ENCODE results near the gene P2RY4. TPM values are rescaled to one million over a fixed set of nuclear protein-coding genes. Genes with fewer than 3 reads are reported as not detected.

P2RY4 gene
- total RNA-seq = under 0.01 TPM in 1 of 2 replicates, not detected in the other

DNA sequence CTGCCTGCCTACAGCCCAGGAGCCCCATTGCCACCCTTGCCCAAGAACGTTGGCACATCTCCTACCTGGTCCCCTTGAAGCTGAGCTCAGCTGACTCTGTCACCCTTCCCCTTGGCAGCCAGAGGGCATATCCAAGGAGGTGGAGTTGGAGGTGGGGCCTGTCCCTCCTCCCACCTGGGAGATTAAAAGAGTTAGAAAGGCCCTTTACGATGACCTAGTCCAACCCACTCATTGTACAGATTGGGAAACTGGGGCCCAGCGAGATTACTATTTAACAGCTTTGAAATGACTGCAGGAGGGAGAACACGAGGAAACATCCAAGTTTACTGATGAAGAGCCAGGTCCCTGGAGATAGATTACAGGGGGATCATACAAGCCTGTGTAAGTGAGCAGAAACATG, at the start of gene P2RY4:
Gene P2RY4 (minus strand): TSS at position 101 of the 400 bp plus-strand sequence. CDS start 580 bp downstream, outside the sequence.

DNA sequence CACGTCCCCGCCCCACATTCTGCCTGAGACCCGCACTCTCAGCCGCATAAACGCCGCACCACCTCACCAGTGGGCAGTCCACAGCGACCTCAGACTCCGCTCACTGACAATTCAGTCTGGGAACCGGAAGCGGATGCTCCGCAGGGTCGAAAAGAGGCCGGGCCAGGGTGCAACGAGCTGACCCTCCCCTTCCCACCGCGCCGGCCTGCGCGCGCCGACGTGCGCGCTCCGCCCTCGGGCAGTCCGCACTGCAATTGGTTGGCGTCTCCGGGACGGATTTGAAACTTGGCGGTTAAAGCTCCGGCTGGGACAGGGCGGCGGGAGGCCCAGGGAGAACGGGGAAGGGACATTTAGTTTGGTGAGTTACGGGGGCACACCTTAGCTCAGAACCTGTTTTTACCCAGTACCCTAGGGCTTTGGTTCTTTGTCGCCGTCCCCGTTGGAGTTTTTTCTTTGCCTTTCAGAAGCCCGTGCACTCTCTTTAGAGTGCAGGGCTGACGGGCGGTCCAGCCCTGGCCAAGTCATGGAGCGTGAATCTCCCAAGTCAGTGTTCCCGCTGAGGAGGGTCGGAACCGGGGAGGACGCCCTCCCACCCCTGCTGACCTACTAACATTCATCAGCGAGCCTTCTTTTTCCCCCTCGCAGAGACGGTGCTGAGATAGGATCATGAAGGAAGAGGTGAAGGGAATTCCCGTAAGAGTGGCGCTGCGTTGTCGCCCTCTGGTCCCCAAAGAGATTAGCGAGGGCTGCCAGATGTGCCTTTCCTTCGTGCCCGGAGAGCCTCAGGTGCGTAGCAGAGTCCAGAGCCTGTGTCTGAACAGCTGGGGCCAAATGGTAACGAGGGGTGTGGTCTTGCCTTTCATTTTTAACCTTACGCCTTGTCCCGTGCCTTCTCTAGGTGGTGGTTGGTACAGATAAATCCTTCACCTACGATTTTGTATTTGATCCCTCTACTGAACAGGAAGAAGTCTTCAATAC, 30.1 kb upstream of the P2RY4 start, which contains the start of the genes KIF4A and PDZD11:
Gene KIF4A (plus strand): TSS at position 312 of the 978 bp plus-strand sequence. CDS start 355 bp downstream, at position 667.
Gene PDZD11 (minus strand): TSS at position 135 of the 978 bp plus-strand sequence. CDS start 586 bp downstream, outside the sequence.

DNA sequence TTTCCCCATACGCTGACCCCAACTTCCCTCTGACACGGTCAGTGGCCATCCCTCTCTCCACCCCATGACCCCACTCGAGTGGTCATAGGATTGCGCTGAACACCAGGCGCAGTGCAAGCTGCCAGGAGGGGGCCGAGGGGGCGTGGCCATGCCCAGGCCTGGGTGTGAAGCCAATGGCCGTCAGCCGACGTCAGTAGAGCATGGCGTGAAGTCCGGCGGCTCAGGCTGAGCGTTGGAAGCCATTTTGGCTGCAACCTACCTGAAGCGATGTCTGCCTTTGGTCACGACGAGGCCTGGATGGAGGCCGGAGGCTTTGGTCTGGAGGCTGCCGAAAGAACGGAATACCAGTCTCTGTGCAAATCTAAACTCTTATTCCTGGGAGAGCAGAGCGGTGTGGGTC, 21.9 kb upstream of the P2RY4 start, which contains the start of gene RAB41:
Gene RAB41 (plus strand): TSS at position 222 of the 400 bp plus-strand sequence. CDS start 46 bp downstream, at position 268.

DNA sequence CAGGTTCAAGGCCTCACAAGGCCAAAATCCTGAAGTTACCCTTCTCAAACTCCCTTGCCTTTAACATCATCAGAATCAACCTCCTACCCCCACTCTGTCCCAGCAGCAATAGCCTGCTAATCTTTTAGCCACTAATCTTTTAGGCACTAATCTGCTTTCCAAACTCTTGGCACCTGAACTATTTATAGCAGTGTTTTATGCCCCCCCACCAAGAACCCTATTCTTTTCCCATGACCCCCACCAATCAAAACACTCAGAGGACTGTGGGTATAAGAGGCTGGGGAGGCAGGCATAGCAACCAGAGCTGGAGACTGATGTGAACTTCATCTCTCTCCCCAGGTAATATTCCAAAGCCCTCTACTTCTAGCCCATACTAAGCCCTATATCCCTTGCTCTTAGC, 8.0 kb upstream of the P2RY4 start, which contains the start of gene ARR3:
Gene ARR3 (plus strand): TSS at position 301 of the 400 bp plus-strand sequence. CDS start 1,052 bp downstream, outside the sequence.

DNA sequence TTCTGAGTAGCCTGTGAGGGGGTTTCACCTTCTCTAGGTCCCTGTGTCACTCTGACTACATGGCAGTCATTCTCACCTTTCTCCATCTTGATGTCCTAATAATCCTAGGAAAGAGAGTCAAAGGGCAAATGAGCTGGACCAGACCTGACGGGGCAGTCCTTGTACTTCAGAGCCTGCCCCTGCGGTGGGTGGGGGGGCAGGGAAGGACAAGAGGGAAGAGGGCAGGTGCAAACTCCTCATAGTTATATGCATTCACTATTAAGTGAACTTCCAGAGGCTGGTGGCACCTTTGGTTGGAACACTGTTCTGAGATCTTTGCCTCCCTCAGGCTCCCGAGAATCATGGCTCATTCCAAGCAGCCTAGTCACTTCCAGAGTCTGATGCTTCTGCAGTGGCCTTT, 25.6 kb downstream of the P2RY4 start, which contains the start of gene AWAT1:
Gene AWAT1 (plus strand): TSS at position 301 of the 400 bp plus-strand sequence. CDS start 41 bp downstream, at position 342.

Other genes starting within 250 kb of the P2RY4 start
- not detected in 2 replicates for gene AWAT2, start 210.3 kb downstream of the P2RY4 start, total RNA-seq
- not detected in 2 replicates for gene OTUD6A, start 197.7 kb downstream of the P2RY4 start, total RNA-seq
- 96.1 and 143 TPM in 2 replicates for gene IGBP1, start 126.8 kb downstream of the P2RY4 start, total RNA-seq
- gene DGAT2L6, start 82.7 kb downstream of the P2RY4 start, total RNA-seq = not detected in 2 replicates
- not detected in 2 replicates for gene AWAT1, start 25.5 kb downstream of the P2RY4 start, total RNA-seq
- gene ARR3, start 8.1 kb upstream of the P2RY4 start, total RNA-seq = not detected in 2 replicates
- gene RAB41, start 22.0 kb upstream of the P2RY4 start, total RNA-seq = not detected in 2 replicates
- gene PDZD11, start 29.7 kb upstream of the P2RY4 start, total RNA-seq = 43.8 and 48.0 TPM in 2 replicates
- gene KIF4A, start 29.9 kb upstream of the P2RY4 start, total RNA-seq = 0.86 and 2.2 TPM in 2 replicates
- gene GDPD2, start 163.1 kb upstream of the P2RY4 start, total RNA-seq = not detected in 2 replicates
- 18.8 and 30.7 TPM in 2 replicates for gene DLG3, start 184.6 kb upstream of the P2RY4 start, total RNA-seq